Muscle of back (tissue), 11 donors: Measurements from ENCODE around the gene GRID1. TPM values are rescaled to one million over a fixed set of nuclear protein-coding genes. Genes with fewer than 3 reads are reported as not detected.

Experiments
- DNase-seq, 3 donors: peaks; one replicate each; pipeline versions ENCODE4 v3.0.0 to v3.0.0-alpha.2; 2013
- polyA plus RNA-seq, 10 donors: library from polyadenylated mRNA; unstranded; fragments of 120-200 nt; gene quantifications; one replicate each; pipeline ENCODE4 v1.2.1, GENCODE V29; 2013; ENCODE audit not compliant: insufficient read length in 10 of 10

GRID1 gene
- polyA plus RNA-seq, 10 donors = 2.7 to 8.4 (median 5.9) TPM

- DNase-seq = no peak
These were observed 153.4 kb downstream of the GRID1 start for GRCh38 chr10:86213148-86213547.

DNA sequence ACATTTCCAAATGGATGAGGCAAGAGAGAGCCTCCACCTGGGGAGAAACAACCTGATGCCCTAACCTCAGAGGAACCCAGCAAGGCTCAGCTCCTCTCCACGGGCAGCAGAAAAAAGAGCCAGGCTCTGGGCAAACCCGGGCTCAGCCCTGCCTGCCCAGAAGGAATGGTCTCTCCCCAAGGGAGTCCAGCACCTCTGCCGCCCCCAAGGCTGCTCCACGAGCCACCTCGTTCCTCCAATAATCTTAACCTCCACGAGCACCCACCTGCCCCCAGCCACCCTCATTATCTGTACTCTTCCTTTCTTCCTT lies 154.2 kb downstream of the GRID1 start:
- DNase-seq = no peak

- no peak for DNase-seq
These were observed 154.8 kb downstream of the GRID1 start for GRCh38 chr10:86211691-86212390.

GRCh38 chr10:86210416-86210815 lies 156.2 kb downstream of the GRID1 start:
- DNase-seq = no peak

DNA sequence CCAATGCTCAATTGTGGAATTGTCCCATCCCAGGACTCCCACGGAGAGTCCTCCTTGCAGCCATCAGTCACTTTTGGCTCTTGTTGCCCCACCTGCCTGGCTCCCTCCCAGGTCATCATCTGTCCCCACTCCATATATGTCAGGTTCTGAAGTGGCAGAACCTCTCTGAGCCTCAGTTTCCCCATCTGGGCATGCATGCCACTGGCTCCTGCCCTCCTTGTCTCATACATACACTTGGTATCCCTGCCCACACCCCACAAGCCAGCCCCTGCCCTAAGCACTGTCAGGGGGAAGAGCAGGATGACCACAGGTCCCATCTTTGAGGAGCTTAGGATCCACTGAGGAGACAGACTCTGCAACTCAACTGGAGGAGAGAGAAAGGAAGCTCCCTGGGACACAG lies 156.9 kb downstream of the GRID1 start:
- DNase-seq = no peak

DNA sequence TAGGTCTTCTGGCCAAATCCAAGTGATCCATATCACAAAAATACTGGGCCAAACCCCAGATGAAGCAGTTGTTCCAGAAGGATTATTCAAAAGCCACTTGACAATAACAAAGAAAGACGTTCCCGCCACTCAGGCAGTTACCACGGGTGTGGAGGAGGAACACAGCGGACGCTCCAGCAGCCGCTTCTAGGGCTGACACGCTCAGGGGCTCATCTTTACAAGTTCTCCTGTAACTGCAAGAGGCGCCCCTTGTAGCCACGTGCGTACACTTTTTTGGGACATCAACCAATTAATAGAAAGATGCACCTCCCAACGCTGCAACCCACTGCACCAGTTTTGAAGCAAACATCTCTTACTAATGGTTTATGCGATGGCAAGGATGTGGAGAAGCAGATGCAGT lies 159.4 kb downstream of the GRID1 start:
- DNase-seq = no peak

- DNase-seq = no peak
These were observed 160.4 kb downstream of the GRID1 start for GRCh38 chr10:86206240-86206579.

- DNase-seq = no peak
These were observed 161.0 kb downstream of the GRID1 start for GRCh38 chr10:86205306-86206239.

- no peak for DNase-seq
These were observed 161.9 kb downstream of the GRID1 start for GRCh38 chr10:86204421-86205305.

DNA sequence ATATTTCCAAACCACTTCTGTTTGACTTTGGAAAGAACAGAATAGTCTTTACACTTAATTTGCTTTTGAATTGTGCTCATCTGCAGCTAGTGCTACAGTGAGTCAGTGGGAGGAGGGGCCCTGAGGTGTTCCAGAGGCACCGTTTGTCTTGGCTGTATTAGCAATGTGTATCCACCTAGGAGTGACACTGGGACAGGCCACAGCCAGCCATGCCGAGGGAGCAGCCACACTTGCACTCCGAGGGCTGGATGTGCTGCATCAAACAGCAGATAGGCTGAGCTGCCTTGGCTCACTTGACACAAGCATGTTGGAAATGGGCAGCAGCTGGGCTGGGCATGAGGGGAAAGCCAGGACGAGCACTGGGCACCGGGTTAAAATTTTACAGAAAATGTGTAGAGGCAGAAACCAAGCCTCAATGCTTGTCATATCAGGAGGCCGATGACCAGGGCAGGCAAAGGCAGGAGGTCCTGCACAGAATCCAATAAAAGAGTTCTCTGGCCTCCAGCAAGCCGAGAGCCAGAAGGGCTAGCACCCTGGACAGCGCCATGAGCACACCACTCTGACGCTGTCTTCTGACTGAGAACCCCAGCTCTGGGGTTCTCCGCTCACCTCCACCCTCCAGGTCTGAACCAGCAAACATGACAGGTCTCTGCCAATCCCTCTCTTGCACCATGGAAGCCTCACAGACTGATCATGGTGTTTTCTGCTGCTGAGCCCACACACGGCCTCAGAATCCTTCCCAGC lies 163.3 kb downstream of the GRID1 start:
- peak; percentile 9 to 74 (median 63) for DNase-seq

GRCh38 chr10:86202226-86202735 lies 164.3 kb downstream of the GRID1 start:
- no peak for DNase-seq

- DNase-seq = no peak
These were observed 165.7 kb downstream of the GRID1 start for GRCh38 chr10:86200867-86201266.

GRCh38 chr10:86200269-86200668 lies 166.3 kb downstream of the GRID1 start:
- DNase-seq = no peak

DNA sequence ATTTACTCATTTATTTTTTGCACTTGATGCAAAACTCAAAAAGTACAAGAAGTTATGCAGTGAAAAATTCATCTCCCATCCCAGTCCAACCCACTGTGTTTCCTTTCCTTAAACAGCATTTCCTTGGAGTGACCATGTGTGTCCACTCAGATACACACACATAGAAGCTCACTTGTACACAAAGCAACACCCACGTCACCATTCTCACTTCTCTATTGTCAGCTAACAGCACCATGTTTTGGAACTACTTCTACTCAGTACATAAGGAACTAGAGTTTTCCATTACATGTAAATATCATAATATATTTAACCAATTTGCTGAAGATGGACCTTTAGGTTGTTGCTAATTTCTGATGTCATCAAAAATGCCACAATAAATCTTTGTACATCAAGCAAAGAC lies 167.6 kb downstream of the GRID1 start:
- DNase-seq = no peak

DNA sequence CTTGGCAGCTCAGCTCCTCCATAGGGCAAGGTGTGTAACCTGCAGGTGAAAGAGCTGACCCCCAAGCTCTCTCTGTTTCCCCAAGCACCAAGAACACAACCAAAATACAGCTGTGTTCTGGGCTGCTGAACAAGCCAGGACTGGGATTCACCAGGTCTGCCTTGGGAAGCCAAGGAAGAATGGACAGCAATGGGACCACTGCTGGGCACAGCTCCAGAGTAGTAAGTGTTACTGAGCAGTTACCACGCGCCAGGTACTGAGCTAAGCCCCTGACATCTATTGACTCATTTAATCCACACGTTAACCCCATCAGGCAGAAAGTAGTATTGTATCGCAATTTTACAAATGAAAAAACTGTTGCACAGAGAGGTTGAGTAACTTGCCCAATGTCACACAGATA lies 168.3 kb downstream of the GRID1 start:
- no peak for DNase-seq

DNA sequence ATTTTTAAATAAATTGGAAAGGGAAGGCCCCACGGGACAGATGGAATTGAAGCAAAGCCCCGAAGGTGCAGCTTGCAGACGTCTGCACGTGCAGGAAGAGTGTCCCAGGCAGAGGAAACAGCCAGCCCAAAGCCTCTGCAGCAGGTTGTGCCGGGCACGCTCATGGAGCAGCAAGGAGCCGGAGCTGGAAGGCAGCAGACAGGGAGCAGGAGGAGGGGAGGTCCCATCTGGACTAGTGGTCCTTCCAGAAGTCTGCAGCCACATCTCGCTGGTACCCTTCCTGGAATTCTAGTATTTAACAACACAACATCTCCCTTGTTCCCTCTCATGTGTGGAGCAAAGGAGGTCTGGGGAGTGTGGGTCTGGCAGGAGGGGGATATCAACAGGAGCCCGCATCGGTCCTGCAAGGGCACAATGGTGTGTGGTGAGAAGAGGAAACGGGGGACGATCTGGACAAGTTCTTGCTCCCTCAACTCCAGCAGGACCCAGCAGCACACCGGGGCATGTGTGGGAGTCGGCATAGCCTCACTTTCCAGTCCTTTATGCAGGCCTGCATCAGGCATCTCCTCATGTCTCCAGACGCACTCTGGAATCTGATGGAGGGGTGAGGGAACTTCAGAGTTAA lies 169.3 kb downstream of the GRID1 start:
- no peak for DNase-seq

DNA sequence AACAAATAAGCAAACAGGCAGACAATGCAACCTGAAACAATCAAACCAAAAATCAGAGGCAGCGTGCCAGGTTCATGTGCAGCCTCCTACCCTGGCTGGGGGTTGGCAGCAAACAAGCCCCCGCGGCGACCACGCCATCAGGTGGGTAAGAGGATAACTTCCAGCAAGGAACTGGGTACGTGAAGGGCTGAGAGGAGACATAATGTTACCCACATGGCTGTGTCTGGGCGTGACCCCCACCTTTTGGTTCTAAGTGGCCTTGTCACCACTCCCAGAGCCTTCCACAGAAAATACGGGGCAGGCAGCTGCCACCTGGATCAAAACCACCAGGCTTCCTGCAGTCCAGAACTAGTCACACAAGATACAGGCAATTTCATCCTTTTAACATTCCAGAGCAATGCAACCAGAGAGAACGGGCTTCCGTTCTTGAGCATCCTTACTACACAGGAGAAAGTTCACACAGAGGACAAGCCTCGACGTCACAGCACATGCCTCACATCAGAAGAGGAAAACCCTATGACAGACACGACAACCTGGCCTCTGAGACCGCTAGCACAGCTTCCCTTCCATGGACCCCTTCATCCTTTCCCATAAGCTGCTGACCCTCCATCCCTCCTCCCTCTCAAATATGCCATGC lies 171.0 kb downstream of the GRID1 start:
- no peak for DNase-seq

GRCh38 chr10:86194684-86195083 lies 171.9 kb downstream of the GRID1 start:
- DNase-seq = no peak

GRCh38 chr10:86193841-86194240 lies 172.8 kb downstream of the GRID1 start:
- no peak for DNase-seq

DNA sequence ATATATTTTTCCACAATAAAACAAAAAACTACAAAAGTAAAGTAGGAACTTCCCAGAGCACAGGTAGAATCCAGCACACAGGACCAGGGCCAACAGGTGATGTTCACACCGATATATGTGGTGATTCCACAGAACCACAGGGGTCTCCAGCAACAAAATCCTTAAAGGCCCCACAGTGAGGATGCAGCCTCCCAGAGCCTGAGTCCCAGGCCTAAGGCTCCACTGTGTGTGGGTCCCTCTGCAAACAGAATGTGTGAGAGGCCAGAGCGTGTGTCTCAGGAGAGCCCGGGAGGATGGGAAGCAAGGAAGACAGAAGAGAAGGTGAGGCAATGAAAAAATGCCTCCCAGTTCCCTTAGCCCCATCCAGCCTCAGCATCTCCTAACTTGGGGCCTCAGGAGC lies 173.9 kb downstream of the GRID1 start:
- no peak for DNase-seq
